ENCODE results near the gene NDUFA8. TPM values are rescaled to one million over a fixed set of nuclear protein-coding genes. Genes with fewer than 3 reads are reported as not detected.

Gene NDUFA8
- total RNA-seq, 2 experiments from 2014 or later = 33.7 to 35.9 TPM

DNA sequence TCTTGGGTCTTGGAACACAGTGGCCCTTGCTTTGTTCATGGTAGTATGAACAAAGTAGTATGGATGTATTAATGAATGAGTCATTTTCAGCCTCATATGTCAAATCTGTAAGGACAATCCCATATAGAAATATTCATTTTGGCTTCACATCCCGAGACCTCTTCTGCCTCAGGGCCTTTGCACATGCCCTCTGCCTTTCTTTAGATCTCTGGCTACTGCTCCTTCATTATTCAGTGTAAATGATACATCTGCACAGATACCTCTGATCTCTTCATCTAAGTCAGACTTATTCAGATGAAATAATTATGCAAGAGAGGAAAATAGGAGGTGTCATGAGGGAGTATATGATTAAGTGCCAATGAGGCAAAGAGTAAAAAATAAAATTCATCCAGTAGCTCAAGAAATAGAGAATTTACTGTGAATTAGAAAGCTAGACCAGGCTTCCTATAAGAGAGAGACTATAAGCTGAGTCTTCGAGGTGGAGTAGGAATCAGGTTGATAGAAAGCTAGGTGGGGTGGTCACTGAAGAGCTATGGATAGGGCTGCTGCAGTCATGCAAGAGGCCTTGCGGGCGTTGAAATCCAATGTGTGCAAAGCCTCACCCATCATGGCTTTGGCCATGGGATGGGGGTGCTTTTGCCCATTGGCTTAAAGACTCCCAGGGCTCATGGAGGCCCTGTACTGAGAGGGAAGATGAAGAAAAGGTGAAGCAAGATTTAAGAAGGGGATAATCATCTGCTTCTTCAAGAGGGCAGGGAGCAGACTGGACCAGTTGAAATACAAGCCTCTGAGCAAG lies 62.8 kb downstream of the NDUFA8 start:
- CTCF ChIA-PET = interaction anchor here (1.2 to 3.4 kb wide), 4 partner anchors 25 to 254 kb away, joined by 3 to 40 read pairs (median 12); no protein-coding TSS in a partner anchor

GRCh38 chr9:122095010-122095767 lies 64.4 kb downstream of the NDUFA8 start:
- Mint-ChIP-seq H3K4me1 (peaks cover 39% of the 10 kb centered on the region), H3K9me3 (no peaks in the 10 kb centered on the region), H3K27ac (no peak overlapping the region), H3K27me3 (peaks cover 19% of the 10 kb centered on the region), H3K36me3 (ENCODE audit: low read depth) (no peaks in the 10 kb centered on the region), H3K4me3 (no peak overlapping the region)
- ChIA-PET POLR2A (interaction anchor here (0.5 kb wide), 1 partner anchor 174 kb away, joined by 4 read pairs; no protein-coding TSS in a partner anchor), CTCF (interaction anchor here (1.1 to 1.7 kb wide), 3 partner anchors 13 to 256 kb away, joined by 3 to 8 read pairs (median 3); no protein-coding TSS in a partner anchor)
- peak; percentile 64 for DNase-seq

More for the DNA sequence above, 62.8 kb downstream of the NDUFA8 start:
- H3K4me1 Mint-ChIP-seq = peaks cover 27% of the 10 kb centered on the region
- peaks cover 19% of the 10 kb centered on the region for H3K27me3 Mint-ChIP-seq
- DNase-seq = no peak
- H3K9me3 Mint-ChIP-seq = no peaks in the 10 kb centered on the region
- H3K36me3 Mint-ChIP-seq (ENCODE audit: low read depth) = no peaks in the 10 kb centered on the region
- POLR2A ChIA-PET = no interaction called here
- H3K4me3 Mint-ChIP-seq = no peak overlapping the region
- no peak overlapping the region for H3K27ac Mint-ChIP-seq

Small RNA genes lying within 50 kb of the gene (microRNA-seq; reads per million reads assigned to microRNA genes)
- gene MIR4478 (ENCODE audit: borderline microRNAs expressed, borderline replicate concordance) = not detected

Other genes starting within 250 kb of the NDUFA8 start
- gene TTLL11, start 66.5 kb downstream of the NDUFA8 start, total RNA-seq = 1 to 10 TPM; 2.6 to 3.1 TPM
- gene MORN5, start 129 bp upstream of the NDUFA8 start, total RNA-seq = not detected
- gene LHX6, start 69.2 kb upstream of the NDUFA8 start, total RNA-seq = not detected
- gene RBM18, start 105.1 kb upstream of the NDUFA8 start, total RNA-seq = 10 to 100 TPM; 21.5 to 23.6 TPM
- 10 to 100 TPM; 34.1 to 35.4 TPM for gene MRRF, start 105.1 kb upstream of the NDUFA8 start, total RNA-seq
- gene PTGS1, start 211.2 kb upstream of the NDUFA8 start, total RNA-seq = not detected